A673 (cell line): ENCODE results near the gene HTD2.

Experiments
- CTCF ChIP-seq: fragments of 300-800, 200-600 bp; sonication (generic); conservative IDR thresholded peaks from 2 replicates; pipeline ENCODE4 v1.5.1; 2017; ENCODE audit warnings: low read depth, mild to moderate bottlenecking, antibody characterized with exemption, low read length, moderate library complexity, mixed read lengths
- EZH2 ChIP-seq: fragments of 200-600 bp; sonication (generic); IDR thresholded peaks from 2 replicates; pipeline ENCODE4 v1.6.1; 2017; ENCODE audit warnings: borderline replicate concordance, low read depth, mild to moderate bottlenecking, mixed read lengths, antibody characterized with exemption, low read length; ENCODE audit not compliant: poor library complexity, severe bottlenecking

- TF ChIP-seq CTCF, result no peak
- TF ChIP-seq EZH2, result no peak
These were observed 23.0 kb downstream of the HTD2 start for GRCh38 chr3:58329150-58329921.
